Gastroesophageal sphincter (tissue), 4 donors: ENCODE results near the gene ANXA2R. TPM values are rescaled to one million over a fixed set of nuclear protein-coding genes. Genes with fewer than 3 reads are reported as not detected.
A peak's percentile ranks its signal among the peaks of the same experiment; 100 is the strongest.

Experiments
- ATAC-seq: fragments of 150-250 bp; one replicate; pipeline ENCODE4 v1.9.1; 2016; ENCODE audit warnings: mild to moderate bottlenecking, moderate library complexity
- H3K27ac ChIP-seq, 4 donors: fragments of 200-600 bp; sonication (generic) in 3 of 4; 1 replicate in 3 of 4; 2 replicates in 1 of 4; pipeline ENCODE4 v1.5.1; 2016 to 2019
- H3K27me3 ChIP-seq: fragments of 200-600 bp; sonication (generic); one replicate; pipeline ENCODE4 v1.5.1; 2019
- H3K36me3 ChIP-seq, 2 donors: fragments of 200-600 bp; sonication (generic); one replicate each; pipeline ENCODE4 v1.5.1; 2019; ENCODE audit warnings: control low read depth in 1 of 2
- H3K4me1 ChIP-seq, 3 donors: fragments of 200-600 bp; sonication (generic); 1 replicate in 2 of 3; 2 replicates in 1 of 3; pipeline ENCODE4 v1.5.1; 2016 to 2019; ENCODE audit warnings: control low read depth in 2 of 3
- H3K4me3 ChIP-seq, 2 donors: fragments of 200-600 bp; sonication (generic); one replicate each; pipeline ENCODE4 v1.5.1; 2019; ENCODE audit warnings: mild to moderate bottlenecking in 1 of 2, moderate library complexity in 1 of 2
- H3K9me3 ChIP-seq, 3 donors: fragments of 200-600 bp; sonication (generic); one replicate each; pipeline ENCODE4 v1.5.1; 2017 to 2019; ENCODE audit warnings: control low read depth in 2 of 3
- EP300 ChIP-seq: sonication (generic); formaldehyde crosslinking; IDR thresholded peaks from one replicate; pipeline ENCODE4 v1.6.1; 2017; ENCODE audit warnings: antibody characterized with exemption, mild to moderate bottlenecking
- POLR2A ChIP-seq, 2 donors: fragments of 450-650 bp; IDR thresholded peaks; one replicate each; pipeline ENCODE4 v1.6.1; 2017; ENCODE audit warnings: antibody characterized with exemption in 2 of 2, mild to moderate bottlenecking in 2 of 2, moderate library complexity in 1 of 2
- POLR2AphosphoS5 ChIP-seq: sonication (generic); formaldehyde crosslinking; IDR thresholded peaks from one replicate; pipeline ENCODE4 v1.6.1; 2017; ENCODE audit warnings: antibody characterized with exemption
- WGBS, 2 donors: methylation state at CpG; one replicate each; pipeline ENCODE4 v1.1.5; 2018; ENCODE audit warnings: low coverage in 1 of 2; 5-methylcytosine and 5-hydroxymethylcytosine counted together
- total RNA-seq, 4 donors: library from RNA; depleted of rRNA; stranded (reverse); fragments of >200 nt; gene quantifications; one replicate each; pipeline ENCODE4 v1.1.0, GENCODE V29; 2016
- TF ChIP-seq, protein P1 (sequence below), 4 experiments: fragments of 200-600 bp in 2 of 4; fragments of 450-650 bp in 2 of 4; sonication (generic) in 1 of 4; IDR thresholded peaks; one replicate each; pipeline ENCODE4 v1.5.1; 2017 to 2019; ENCODE audit warnings: antibody characterized with exemption in 4 of 4, mild to moderate bottlenecking in 2 of 4, moderate library complexity in 2 of 4

Gene ANXA2R
- total RNA-seq, 4 donors from 2014 or later: 1.2 to 5.1 (median 2.1) TPM

DNA sequence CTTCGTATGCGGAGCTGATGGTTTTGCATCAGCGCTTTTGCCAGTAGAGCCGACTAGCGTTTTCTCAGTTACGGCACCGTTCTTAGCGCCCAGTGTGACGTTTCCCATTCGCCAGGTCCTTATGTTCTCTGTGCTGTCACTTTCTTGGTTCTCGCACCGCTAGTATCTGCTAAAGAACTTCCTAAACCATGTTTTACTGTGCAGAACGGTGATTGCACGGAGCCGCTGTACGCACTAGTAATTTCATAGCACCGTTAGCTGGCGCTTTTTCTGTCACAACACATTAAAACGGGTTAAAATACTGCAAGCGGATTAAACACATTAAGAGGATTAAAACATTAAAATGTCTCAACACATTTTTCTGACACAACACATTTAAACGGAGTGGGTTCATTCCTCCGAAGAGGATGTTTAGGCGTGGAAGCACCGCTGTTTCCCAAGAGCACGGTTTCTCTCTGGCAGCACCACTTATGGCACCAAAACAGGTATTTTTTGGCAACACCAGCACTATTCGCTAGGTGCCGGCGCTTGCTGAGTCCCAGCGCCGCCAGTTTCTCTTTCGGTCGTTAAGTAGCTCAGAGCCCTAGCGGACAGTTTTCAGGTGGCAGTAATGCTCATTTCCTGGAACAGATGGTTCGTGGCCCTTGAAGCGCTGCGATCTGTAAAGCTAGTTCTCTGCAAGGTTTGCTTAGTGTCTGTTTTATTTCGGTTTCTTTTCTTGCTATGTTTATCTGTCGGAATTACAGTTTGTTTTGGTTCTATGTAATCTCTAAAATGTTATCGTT is 20.3 kb downstream of the ANXA2R start:
- Histone ChIP-seq H3K4me1 (peaks cover 0 to 25% (median 0%) of the 10 kb centered on the region in 3 donors), H3K4me3 (peak overlapping the region; percentile 26 to 56), H3K27ac (peak overlapping the region in 3 of 4 donors; percentile 74 to 88 (median 86)), H3K36me3 (no peaks in the 10 kb centered on the region), H3K27me3 (peaks cover 89% of the 10 kb centered on the region), H3K9me3 (peaks cover 0 to 10% (median 0%) of the 10 kb centered on the region in 3 donors)
- peak; percentile 52 for ATAC-seq
- TF ChIP-seq POLR2A (IDR thresholded peaks at IDR 0.05): no peak
- TF ChIP-seq, protein P1, sequence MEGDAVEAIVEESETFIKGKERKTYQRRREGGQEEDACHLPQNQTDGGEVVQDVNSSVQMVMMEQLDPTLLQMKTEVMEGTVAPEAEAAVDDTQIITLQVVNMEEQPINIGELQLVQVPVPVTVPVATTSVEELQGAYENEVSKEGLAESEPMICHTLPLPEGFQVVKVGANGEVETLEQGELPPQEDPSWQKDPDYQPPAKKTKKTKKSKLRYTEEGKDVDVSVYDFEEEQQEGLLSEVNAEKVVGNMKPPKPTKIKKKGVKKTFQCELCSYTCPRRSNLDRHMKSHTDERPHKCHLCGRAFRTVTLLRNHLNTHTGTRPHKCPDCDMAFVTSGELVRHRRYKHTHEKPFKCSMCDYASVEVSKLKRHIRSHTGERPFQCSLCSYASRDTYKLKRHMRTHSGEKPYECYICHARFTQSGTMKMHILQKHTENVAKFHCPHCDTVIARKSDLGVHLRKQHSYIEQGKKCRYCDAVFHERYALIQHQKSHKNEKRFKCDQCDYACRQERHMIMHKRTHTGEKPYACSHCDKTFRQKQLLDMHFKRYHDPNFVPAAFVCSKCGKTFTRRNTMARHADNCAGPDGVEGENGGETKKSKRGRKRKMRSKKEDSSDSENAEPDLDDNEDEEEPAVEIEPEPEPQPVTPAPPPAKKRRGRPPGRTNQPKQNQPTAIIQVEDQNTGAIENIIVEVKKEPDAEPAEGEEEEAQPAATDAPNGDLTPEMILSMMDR (IDR thresholded peaks at IDR 0.05): peak in 3 of 4 experiments; percentile 34 to 44 (median 38)
- 13 to 18% methylated on average over 31 to 38 of the region's 39 CpGs for WGBS, 2 donors

GRCh38 chr5:43019291-43019613 is 20.9 kb downstream of the ANXA2R start:
- H3K27me3 ChIP-seq: peaks cover 84% of the 10 kb centered on the region
- H3K9me3 ChIP-seq: peaks cover 0 to 10% (median 0%) of the 10 kb centered on the region in 3 donors
- H3K4me3 ChIP-seq: peak overlapping the region; percentile 26 to 56
- no peak for TF ChIP-seq POLR2AphosphoS5
- no peak for TF ChIP-seq EP300
- TF ChIP-seq, protein P1 (IDR thresholded peaks at IDR 0.05): no peak
- no peak for TF ChIP-seq POLR2A (IDR thresholded peaks at IDR 0.05)
- H3K36me3 ChIP-seq: no peaks in the 10 kb centered on the region
- peaks cover 0 to 25% (median 0%) of the 10 kb centered on the region in 3 donors for H3K4me1 ChIP-seq
- WGBS, 2 donors: 4 to 40% methylated on average over 3 to 6 of the region's 6 CpGs
- peak overlapping the region in 3 of 4 donors; percentile 74 to 88 (median 86) for H3K27ac ChIP-seq
- ATAC-seq: no peak

DNA sequence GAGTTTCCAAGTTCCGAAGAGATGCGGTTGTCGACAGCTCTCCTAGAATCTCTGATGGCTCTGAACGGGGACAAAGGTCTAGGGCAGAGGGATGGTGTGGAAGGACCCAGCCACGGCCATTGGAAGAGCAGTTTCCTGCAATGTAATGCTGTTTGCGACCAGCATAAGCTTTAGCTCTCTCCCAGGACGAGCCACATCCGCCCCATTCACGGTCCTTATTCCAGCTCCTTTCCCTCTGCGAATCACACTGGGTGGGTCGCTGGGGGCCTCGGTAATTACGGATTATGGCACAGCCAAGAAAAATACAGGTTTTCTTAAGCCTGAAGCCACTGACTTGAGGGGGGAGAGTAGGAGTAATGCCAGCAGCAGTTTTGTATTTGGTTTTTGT is 22.7 kb downstream of the ANXA2R start:
- 7 to 24% methylated on average over 8 to 12 of the region's 13 CpGs for WGBS, 2 donors
- Histone ChIP-seq H3K4me3 (peak overlapping the region; percentile 20 to 56), H3K27me3 (peaks cover 67% of the 10 kb centered on the region), H3K27ac (peak overlapping the region; percentile 2 to 88 (median 80)), H3K4me1 (peaks cover 0 to 25% (median 0%) of the 10 kb centered on the region in 3 donors), H3K36me3 (no peaks in the 10 kb centered on the region), H3K9me3 (peaks cover 0 to 10% (median 0%) of the 10 kb centered on the region in 3 donors)
- ATAC-seq: peak; percentile 20
- TF ChIP-seq, protein P1 (IDR thresholded peaks at IDR 0.05): no peak
- TF ChIP-seq POLR2A (IDR thresholded peaks at IDR 0.05) (no peak), EP300 (no peak), POLR2AphosphoS5 (no peak)

GRCh38 chr5:43016217-43016779 is 23.8 kb downstream of the ANXA2R start:
- WGBS, 2 donors: 49 to 87% methylated on average over 4 of the region's 5 CpGs
- Histone ChIP-seq H3K4me1 (peaks cover 0 to 25% (median 0%) of the 10 kb centered on the region in 3 donors), H3K27me3 (peaks cover 58% of the 10 kb centered on the region), H3K4me3 (no peak overlapping the region), H3K9me3 (peaks cover 0 to 10% (median 0%) of the 10 kb centered on the region in 3 donors), H3K36me3 (no peaks in the 10 kb centered on the region), H3K27ac (no peak overlapping the region)
- TF ChIP-seq POLR2AphosphoS5: no peak
- no peak for TF ChIP-seq EP300
- TF ChIP-seq, protein P1 (IDR thresholded peaks at IDR 0.05): no peak
- TF ChIP-seq POLR2A (IDR thresholded peaks at IDR 0.05): no peak
- no peak for ATAC-seq
